Parathyroid adenoma (tissue), 2 donors: ENCODE data around the gene INPP5K.

ENCODE experiments used
- H2AFZ ChIP-seq: fragments of 300-600 bp; sonication (generic); one replicate; pipeline ENCODE4 v1.7.0; 2017; ENCODE audit warnings: antibody characterized with exemption, mild to moderate bottlenecking
- H3K27ac ChIP-seq: fragments of 300-600 bp; sonication (generic); one replicate; pipeline ENCODE4 v1.7.0; 2017
- H3K27me3 ChIP-seq: fragments of 300-600 bp; sonication (generic); one replicate; pipeline ENCODE4 v1.7.0; 2017; ENCODE audit warnings: low read length; ENCODE audit not compliant: control insufficient read depth, insufficient read depth
- H3K36me3 ChIP-seq: fragments of 300-600 bp; sonication (generic); one replicate; pipeline ENCODE4 v1.7.0; 2017; ENCODE audit warnings: low read length; ENCODE audit not compliant: control insufficient read depth, insufficient read depth
- H3K4me1 ChIP-seq: fragments of 300-600 bp; sonication (generic); one replicate; pipeline ENCODE4 v1.7.0; 2017; ENCODE audit warnings: control low read depth
- H3K4me2 ChIP-seq: fragments of 300-600 bp; sonication (generic); one replicate; pipeline ENCODE4 v1.7.0; 2017; ENCODE audit warnings: low read length
- H3K4me3 ChIP-seq: fragments of 300-600 bp; sonication (generic); one replicate; pipeline ENCODE4 v1.7.0; 2017; ENCODE audit warnings: low read depth, low read length
- H3K79me2 ChIP-seq: fragments of 300-600 bp; sonication (generic); one replicate; pipeline ENCODE4 v1.7.0; 2017; ENCODE audit warnings: control low read depth
- H3K9ac ChIP-seq: fragments of 300-600 bp; sonication (generic); one replicate; pipeline ENCODE4 v1.7.0; 2017; ENCODE audit warnings: mild to moderate bottlenecking
- H3K9me3 ChIP-seq: fragments of 300-600 bp; sonication (generic); one replicate; pipeline ENCODE4 v1.7.0; 2017; ENCODE audit warnings: low read length; ENCODE audit not compliant: control insufficient read depth
- CTCF ChIP-seq: fragments of 300-600 bp; sonication (generic); IDR thresholded peaks from one replicate; pipeline ENCODE4 v1.7.0; 2017; ENCODE audit warnings: antibody characterized with exemption, mild to moderate bottlenecking
- donor health status: primary hyperparathyroidism.

INPP5K gene

GRCh38 chr17:1471490-1471889, 44.9 kb downstream of the INPP5K start:
- no peaks in the 10 kb centered on the region for H3K9me3 ChIP-seq
- no peaks in the 10 kb centered on the region for H3K4me1 ChIP-seq
- no peak overlapping the region for H3K9ac ChIP-seq
- no peaks in the 10 kb centered on the region for H3K36me3 ChIP-seq
- no peak overlapping the region for H2AFZ ChIP-seq
- no peaks in the 10 kb centered on the region for H3K27me3 ChIP-seq
- no peaks in the 10 kb centered on the region for H3K79me2 ChIP-seq
- no peak for TF ChIP-seq CTCF
- no peak overlapping the region for H3K4me2 ChIP-seq
- no peak overlapping the region for H3K27ac ChIP-seq
- no peak overlapping the region for H3K4me3 ChIP-seq

GRCh38 chr17:1470755-1471462, 45.5 kb downstream of the INPP5K start:
- TF ChIP-seq CTCF = no peak
- no peaks in the 10 kb centered on the region for H3K36me3 ChIP-seq
- H3K4me3 ChIP-seq = no peak overlapping the region
- H3K79me2 ChIP-seq = no peaks in the 10 kb centered on the region
- no peaks in the 10 kb centered on the region for H3K9me3 ChIP-seq
- no peaks in the 10 kb centered on the region for H3K4me1 ChIP-seq
- no peak overlapping the region for H3K9ac ChIP-seq
- H3K27ac ChIP-seq = no peak overlapping the region
- H3K4me2 ChIP-seq = no peak overlapping the region
- H3K27me3 ChIP-seq = no peaks in the 10 kb centered on the region
- no peak overlapping the region for H2AFZ ChIP-seq

- no peak overlapping the region for H2AFZ ChIP-seq
- no peak overlapping the region for H3K9ac ChIP-seq
- H3K79me2 ChIP-seq = no peaks in the 10 kb centered on the region
- no peaks in the 10 kb centered on the region for H3K9me3 ChIP-seq
- no peak overlapping the region for H3K4me2 ChIP-seq
- TF ChIP-seq CTCF = no peak
- H3K27ac ChIP-seq = no peak overlapping the region
- no peaks in the 10 kb centered on the region for H3K36me3 ChIP-seq
- no peak overlapping the region for H3K4me3 ChIP-seq
- no peaks in the 10 kb centered on the region for H3K27me3 ChIP-seq
- no peaks in the 10 kb centered on the region for H3K4me1 ChIP-seq
These were observed 46.2 kb downstream of the INPP5K start for GRCh38 chr17:1470071-1470754.

GRCh38 chr17:1469231-1469852, 47.1 kb downstream of the INPP5K start:
- Histone ChIP-seq H3K4me1 (no peaks in the 10 kb centered on the region), H3K27ac (no peak overlapping the region), H3K9me3 (no peaks in the 10 kb centered on the region), H3K4me3 (no peak overlapping the region), H3K27me3 (no peaks in the 10 kb centered on the region), H3K36me3 (no peaks in the 10 kb centered on the region), H2AFZ (no peak overlapping the region), H3K79me2 (no peaks in the 10 kb centered on the region), H3K9ac (no peak overlapping the region), H3K4me2 (no peak overlapping the region)
- no peak for TF ChIP-seq CTCF
